ENCODE measurements around the gene CD55.

Gene CD55

DNA sequence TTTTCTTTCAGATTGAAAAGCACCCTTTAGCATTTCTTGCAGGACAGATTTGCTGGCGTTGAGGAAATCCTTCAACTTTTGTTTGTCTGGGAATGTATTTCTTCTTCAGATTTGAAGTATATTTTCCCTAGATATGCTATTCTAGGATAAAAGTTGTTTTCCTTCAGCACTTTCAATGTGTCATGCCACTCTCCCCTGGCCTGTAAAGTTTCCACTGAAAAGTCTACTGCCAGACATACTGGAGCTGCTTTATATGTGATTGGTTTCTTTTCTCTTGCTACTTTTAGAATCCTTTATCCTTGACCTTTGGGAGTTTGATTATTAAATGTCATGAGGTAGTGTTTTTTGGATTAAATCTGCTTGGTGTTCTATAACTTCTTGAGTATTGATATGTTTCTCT is 44.2 kb upstream of the CD55 start:
- Histone ChIP-seq H3K9me2 (replicated peaks; ENCODE audit: insufficient read depth, low read length) (no peaks in the 10 kb centered on the region), H4K20me1 (ENCODE audit: low read depth, low read length) (no peaks in the 10 kb centered on the region), H3K4me3 (ENCODE audit: insufficient read depth, low read length, poor library complexity, severe bottlenecking) (no peak overlapping the region), H3K9ac (ENCODE audit: low read length) (no peak overlapping the region), H3F3A (ENCODE audit: insufficient read depth) (no peaks in the 10 kb centered on the region), H3K79me2 (ENCODE audit: insufficient read depth, low read length) (no peaks in the 10 kb centered on the region), H3K36me3 (ENCODE audit: low read length) (no peaks in the 10 kb centered on the region), H3K27ac (ENCODE audit: low read depth, low read length) (no peak overlapping the region), H2AFZ (ENCODE audit: low read depth, low read length, severe bottlenecking) (no peak overlapping the region), H3K27me3 (ENCODE audit: low read length) (no peaks in the 10 kb centered on the region), H3K4me2 (ENCODE audit: low read depth, low read length, poor library complexity, severe bottlenecking) (no peak overlapping the region), H3K9me3 (ENCODE audit: insufficient read depth, low read length) (no peaks in the 10 kb centered on the region)
- TF ChIP-seq EZH2phosphoT487 (conservative IDR thresholded peaks at IDR 0.05; ENCODE audit: low read length) (no peak), CTCF (IDR thresholded peaks at IDR 0.05; ENCODE audit: insufficient read depth, low read length, poor library complexity, severe bottlenecking) (no peak)

- Histone ChIP-seq H3K27ac (ENCODE audit: low read depth, low read length) (no peak overlapping the region), H3F3A (ENCODE audit: insufficient read depth) (no peaks in the 10 kb centered on the region), H3K4me3 (ENCODE audit: insufficient read depth, low read length, poor library complexity, severe bottlenecking) (no peak overlapping the region), H4K20me1 (ENCODE audit: low read depth, low read length) (no peaks in the 10 kb centered on the region), H3K27me3 (ENCODE audit: low read length) (no peaks in the 10 kb centered on the region), H3K9me2 (replicated peaks; ENCODE audit: insufficient read depth, low read length) (no peaks in the 10 kb centered on the region), H3K4me2 (ENCODE audit: low read depth, low read length, poor library complexity, severe bottlenecking) (no peak overlapping the region), H3K36me3 (ENCODE audit: low read length) (no peaks in the 10 kb centered on the region), H2AFZ (ENCODE audit: low read depth, low read length, severe bottlenecking) (no peak overlapping the region), H3K9ac (ENCODE audit: low read length) (no peak overlapping the region), H3K79me2 (ENCODE audit: insufficient read depth, low read length) (no peaks in the 10 kb centered on the region), H3K9me3 (ENCODE audit: insufficient read depth, low read length) (no peaks in the 10 kb centered on the region)
- TF ChIP-seq EZH2phosphoT487 (conservative IDR thresholded peaks at IDR 0.05; ENCODE audit: low read length): no peak
- TF ChIP-seq CTCF (IDR thresholded peaks at IDR 0.05; ENCODE audit: insufficient read depth, low read length, poor library complexity, severe bottlenecking): no peak
Measured at GRCh38 chr1:207279652-207280051, 41.8 kb upstream of the CD55 start.

DNA sequence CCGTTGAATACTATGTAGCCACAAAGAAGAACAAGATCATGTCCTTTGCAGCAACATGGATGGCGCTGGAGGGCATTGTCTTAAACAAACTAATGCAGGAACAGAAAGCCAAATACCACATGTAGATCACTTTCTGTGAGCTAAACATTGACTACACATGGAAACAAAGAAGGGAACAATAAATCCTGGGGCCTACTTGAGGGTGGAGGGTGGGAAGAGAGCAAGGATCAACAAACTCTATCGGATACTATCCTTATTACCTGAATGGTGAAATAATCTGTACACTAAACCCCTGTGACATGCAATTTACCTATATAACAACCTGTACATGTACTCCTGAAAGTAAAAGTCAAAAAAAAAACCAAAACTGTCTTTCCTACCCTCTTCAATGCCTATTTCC is 40.8 kb upstream of the CD55 start:
- no peak overlapping the region for H3K9ac ChIP-seq (ENCODE audit: low read length)
- no peak overlapping the region for H3K4me3 ChIP-seq (ENCODE audit: insufficient read depth, low read length, poor library complexity, severe bottlenecking)
- no peaks in the 10 kb centered on the region for H3K9me3 ChIP-seq (ENCODE audit: insufficient read depth, low read length)
- no peak overlapping the region for H3K27ac ChIP-seq (ENCODE audit: low read depth, low read length)
- no peaks in the 10 kb centered on the region for H3K9me2 ChIP-seq (replicated peaks; ENCODE audit: insufficient read depth, low read length)
- no peak overlapping the region for H2AFZ ChIP-seq (ENCODE audit: low read depth, low read length, severe bottlenecking)
- H3K4me2 ChIP-seq (ENCODE audit: low read depth, low read length, poor library complexity, severe bottlenecking): no peak overlapping the region
- H3K27me3 ChIP-seq (ENCODE audit: low read length): no peaks in the 10 kb centered on the region
- H4K20me1 ChIP-seq (ENCODE audit: low read depth, low read length): no peaks in the 10 kb centered on the region
- no peak for TF ChIP-seq CTCF (IDR thresholded peaks at IDR 0.05; ENCODE audit: insufficient read depth, low read length, poor library complexity, severe bottlenecking)
- TF ChIP-seq EZH2phosphoT487 (conservative IDR thresholded peaks at IDR 0.05; ENCODE audit: low read length): no peak
- H3F3A ChIP-seq (ENCODE audit: insufficient read depth): no peaks in the 10 kb centered on the region
- H3K79me2 ChIP-seq (ENCODE audit: insufficient read depth, low read length): no peaks in the 10 kb centered on the region
- no peaks in the 10 kb centered on the region for H3K36me3 ChIP-seq (ENCODE audit: low read length)

DNA sequence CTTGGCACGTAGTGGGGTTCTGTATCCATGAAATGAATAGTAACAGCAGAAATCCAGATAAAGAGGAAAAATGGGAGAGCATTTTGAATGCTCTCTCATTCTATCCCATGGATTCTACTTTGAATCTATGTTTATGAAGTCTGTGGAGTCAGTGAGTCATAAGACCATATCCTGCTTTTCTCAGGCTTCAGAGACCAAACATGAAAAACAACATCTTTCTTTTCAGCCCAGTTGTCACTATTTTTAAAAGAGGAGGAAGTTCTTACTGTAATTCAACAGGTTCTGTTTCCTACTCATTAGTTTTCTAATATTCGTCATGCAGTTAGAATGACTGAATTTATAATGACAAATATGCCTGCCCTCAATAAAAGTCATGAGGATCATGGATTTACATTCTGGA is 39.4 kb upstream of the CD55 start:
- Histone ChIP-seq H3K9me2 (replicated peaks; ENCODE audit: insufficient read depth, low read length) (no peaks in the 10 kb centered on the region), H3K4me2 (ENCODE audit: low read depth, low read length, poor library complexity, severe bottlenecking) (no peak overlapping the region), H4K20me1 (ENCODE audit: low read depth, low read length) (no peaks in the 10 kb centered on the region), H3K27me3 (ENCODE audit: low read length) (no peaks in the 10 kb centered on the region), H2AFZ (ENCODE audit: low read depth, low read length, severe bottlenecking) (no peak overlapping the region), H3K9me3 (ENCODE audit: insufficient read depth, low read length) (no peaks in the 10 kb centered on the region), H3K79me2 (ENCODE audit: insufficient read depth, low read length) (no peaks in the 10 kb centered on the region), H3K27ac (ENCODE audit: low read depth, low read length) (no peak overlapping the region), H3K9ac (ENCODE audit: low read length) (no peak overlapping the region), H3K36me3 (ENCODE audit: low read length) (no peaks in the 10 kb centered on the region), H3K4me3 (ENCODE audit: insufficient read depth, low read length, poor library complexity, severe bottlenecking) (no peak overlapping the region), H3F3A (ENCODE audit: insufficient read depth) (no peaks in the 10 kb centered on the region)
- TF ChIP-seq CTCF (IDR thresholded peaks at IDR 0.05; ENCODE audit: insufficient read depth, low read length, poor library complexity, severe bottlenecking) (no peak), EZH2phosphoT487 (conservative IDR thresholded peaks at IDR 0.05; ENCODE audit: low read length) (no peak)
